AG09309 (cell line): ENCODE measurements around the gene CLIC1.
A peak's percentile ranks its signal among the peaks of the same experiment; 100 is the strongest.

Source experiments
- DNase-seq: peaks from one replicate; pipeline ENCODE4 v3.0.0-alpha.2; 2010; ENCODE audit warnings: low read depth
- H3K4me3 ChIP-seq: 2 replicates; pipeline ENCODE4 v1.5.1; 2011; ENCODE audit warnings: mild to moderate bottlenecking, low read depth, low read length, moderate library complexity; ENCODE audit not compliant: control insufficient read depth
- TF ChIP-seq, protein P1 (sequence below): IDR thresholded peaks from 2 replicates; pipeline ENCODE4 v1.5.1; 2011; ENCODE audit warnings: mild to moderate bottlenecking, low read depth, low read length, inconsistent platforms; ENCODE audit not compliant: insufficient read depth, control insufficient read depth; ENCODE audit errors: missing control alignments

CLIC1 gene

DNA sequence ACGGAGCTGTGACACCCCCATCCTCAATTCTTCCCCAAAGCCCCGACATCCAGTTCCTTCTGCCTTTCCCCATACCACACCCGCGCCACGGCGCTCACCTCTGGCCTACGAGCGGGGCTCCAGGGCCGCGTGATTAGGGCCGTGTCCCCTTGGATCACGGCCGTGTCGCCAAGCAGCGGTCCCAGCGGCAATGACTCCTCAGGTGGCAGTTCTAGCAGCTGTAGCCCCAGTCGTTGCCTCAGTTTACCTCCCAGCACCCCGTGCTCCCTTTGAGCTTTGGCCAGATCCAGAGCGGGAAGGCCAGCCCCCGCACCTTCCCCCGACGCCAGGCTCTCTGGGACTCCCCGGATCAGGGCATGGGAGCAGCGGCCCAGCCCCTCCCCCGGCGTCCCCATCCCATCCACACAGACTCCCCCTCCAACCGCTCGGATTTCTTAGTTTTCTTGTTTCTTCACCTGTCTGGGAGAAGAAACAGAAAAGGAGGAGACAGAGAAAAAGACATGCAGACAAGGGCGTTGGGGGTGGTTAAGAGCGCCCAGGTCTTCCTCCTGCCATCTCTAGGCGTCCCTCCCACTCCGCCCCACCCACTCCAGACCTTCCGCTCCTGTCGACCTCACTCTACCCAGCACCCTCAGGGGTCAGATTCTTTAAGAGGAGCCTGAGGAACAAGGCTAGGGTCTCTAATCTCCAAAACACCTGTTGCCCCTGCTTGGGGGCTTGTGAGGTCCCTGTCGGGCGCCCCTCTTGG is 7.4 kb downstream of the CLIC1 start, which contains the start of gene DDAH2:
TSS of gene DDAH2 (minus strand) at position 533 of the 748 bp plus-strand sequence. CDS start at position 395, 138 bp downstream.
- TF ChIP-seq, protein P1, sequence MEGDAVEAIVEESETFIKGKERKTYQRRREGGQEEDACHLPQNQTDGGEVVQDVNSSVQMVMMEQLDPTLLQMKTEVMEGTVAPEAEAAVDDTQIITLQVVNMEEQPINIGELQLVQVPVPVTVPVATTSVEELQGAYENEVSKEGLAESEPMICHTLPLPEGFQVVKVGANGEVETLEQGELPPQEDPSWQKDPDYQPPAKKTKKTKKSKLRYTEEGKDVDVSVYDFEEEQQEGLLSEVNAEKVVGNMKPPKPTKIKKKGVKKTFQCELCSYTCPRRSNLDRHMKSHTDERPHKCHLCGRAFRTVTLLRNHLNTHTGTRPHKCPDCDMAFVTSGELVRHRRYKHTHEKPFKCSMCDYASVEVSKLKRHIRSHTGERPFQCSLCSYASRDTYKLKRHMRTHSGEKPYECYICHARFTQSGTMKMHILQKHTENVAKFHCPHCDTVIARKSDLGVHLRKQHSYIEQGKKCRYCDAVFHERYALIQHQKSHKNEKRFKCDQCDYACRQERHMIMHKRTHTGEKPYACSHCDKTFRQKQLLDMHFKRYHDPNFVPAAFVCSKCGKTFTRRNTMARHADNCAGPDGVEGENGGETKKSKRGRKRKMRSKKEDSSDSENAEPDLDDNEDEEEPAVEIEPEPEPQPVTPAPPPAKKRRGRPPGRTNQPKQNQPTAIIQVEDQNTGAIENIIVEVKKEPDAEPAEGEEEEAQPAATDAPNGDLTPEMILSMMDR = peak; percentile 70
- peak within 1 kb of the TSS; percentile 83 for H3K4me3 ChIP-seq
- no peak for DNase-seq

DNA sequence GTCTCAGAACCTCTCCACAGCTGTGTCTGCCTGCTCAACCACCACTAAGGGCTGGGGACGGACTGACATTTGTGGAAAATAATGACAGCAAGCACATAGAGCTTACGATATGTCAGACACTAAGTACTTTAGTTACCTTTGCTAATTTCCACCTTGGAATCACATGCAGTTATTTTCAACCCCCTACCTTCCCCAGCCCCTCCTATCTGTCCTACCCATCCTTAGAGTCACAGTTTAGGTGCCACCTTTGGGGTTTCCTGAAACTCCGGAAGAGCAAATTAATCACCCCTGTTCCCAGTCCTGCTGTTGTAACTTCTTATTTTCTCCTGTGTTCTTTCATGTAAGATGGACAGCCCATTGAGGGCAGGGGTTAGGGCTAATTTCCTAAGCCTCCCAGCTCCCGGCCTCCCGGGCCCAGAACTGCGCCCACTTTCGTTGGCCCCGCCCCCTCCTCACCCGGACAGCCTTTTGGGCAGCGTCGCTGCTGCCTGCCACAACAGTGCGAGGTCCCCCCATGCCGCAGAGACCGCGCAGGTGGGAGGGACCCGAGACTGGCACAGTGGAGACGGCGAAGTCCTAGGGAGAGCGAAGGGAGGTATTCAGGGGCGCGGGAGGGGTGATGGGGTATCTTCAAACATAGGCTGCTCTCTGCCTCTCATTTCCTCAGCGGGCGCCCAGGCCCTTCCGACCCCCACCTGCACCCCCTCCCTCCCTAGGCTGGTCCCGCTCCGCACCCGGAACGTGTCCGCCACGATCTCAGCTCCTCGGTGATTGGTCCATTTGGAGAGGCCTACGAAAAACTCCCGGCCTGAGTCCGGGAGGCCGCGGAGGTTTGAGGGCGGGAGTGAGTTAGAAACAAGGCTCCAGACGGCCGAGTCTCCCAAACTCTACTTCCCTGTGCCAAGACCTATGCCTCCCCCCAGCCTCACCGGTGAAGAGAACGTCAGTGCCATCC is 8.3 kb downstream of the CLIC1 start:
- H3K4me3 ChIP-seq = peak overlapping the region; percentile 83
- TF ChIP-seq, protein P1 = no peak
- DNase-seq = no peak

GRCh38 chr6:31727034-31727716 is 9.2 kb downstream of the CLIC1 start:
- TF ChIP-seq, protein P1 = no peak
- no peak for DNase-seq
- no peak overlapping the region for H3K4me3 ChIP-seq

DNA sequence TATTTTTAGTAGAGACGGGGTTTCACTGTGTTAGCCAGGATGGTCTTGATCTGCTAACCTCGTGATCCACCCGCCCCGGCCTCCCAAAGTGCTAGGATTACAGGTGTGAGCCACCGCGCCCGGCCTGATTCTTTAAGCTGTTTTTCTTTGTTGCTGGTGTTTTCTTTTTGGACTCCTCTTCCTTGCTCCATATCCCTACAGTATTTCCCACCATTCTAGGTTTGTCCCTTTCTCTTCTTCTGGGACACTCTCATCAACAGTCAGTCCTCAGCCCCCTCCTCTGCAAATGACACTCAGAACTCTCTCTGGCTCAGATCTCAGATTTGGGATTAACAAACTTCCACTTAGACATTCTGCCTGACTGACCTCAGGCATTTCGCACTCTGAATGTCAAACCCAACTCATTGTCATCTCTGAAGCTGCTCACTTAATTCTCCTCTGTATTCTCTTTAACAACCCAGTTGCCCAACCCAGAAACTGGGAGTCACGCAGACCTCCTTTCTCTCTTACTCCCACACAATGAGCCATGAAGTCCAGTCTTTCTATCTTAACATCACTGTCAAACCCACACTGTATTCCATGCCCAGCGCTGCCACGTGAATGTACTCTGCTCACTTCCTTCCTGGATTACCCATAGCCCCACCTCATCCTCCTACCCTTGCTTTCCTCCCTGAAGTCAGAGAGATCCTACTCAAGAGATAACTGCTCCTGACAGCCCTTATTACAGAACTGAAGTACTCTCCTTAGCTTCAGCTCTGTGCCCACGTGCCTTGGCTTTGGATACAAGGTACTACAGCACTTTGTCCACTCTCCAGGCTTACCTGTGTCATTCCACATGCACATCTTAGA is 10.6 kb downstream of the CLIC1 start:
- H3K4me3 ChIP-seq = no peak overlapping the region
- DNase-seq = no peak
- TF ChIP-seq, protein P1 = no peak

DNA sequence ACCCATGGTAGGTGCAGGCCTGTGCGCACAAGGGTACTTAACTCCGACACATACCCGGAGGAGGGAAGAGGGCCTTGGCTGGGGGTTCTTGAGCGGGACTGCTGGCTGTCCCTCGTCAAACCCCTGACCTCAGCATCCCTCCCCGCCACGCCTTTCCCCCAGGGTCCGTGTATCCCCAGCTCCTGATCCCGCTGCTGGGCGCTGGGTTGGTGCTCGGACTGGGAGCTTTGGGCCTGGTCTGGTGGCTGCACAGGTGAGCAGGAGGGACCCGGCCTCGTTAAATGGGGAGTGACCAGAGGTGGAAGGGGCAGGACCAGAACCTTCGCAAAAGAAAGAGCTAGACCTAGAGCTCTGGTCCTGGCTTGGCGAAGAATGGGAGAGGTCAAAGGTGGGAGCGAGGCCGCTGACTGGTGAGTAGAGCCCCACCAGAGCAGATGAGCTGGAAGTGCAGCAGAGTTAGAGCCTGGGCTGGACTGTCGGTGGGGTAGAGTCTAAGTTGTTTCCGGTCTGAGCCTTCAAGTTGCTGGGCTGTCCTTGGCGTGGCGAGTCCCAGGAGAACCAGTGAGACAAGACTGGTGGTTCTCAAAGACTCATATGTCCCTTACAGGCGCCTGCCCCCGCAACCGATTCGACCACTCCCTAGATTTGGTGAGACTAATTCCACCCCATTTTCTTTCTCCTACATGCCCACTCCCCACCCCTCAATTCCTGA is 12.2 kb downstream of the CLIC1 start:
- H3K4me3 ChIP-seq = no peak overlapping the region
- no peak for DNase-seq

More for the DNA sequence above, 12.2 kb downstream of the CLIC1 start:
- TF ChIP-seq, protein P1 = no peak
